Activated CD4-positive, alpha-beta T cell treated with anti-CD3 and anti-CD28 coated beads, Interleukin-2, amount 10 ng/mL, durations not matched to agents 7 days and 5 days (primary cell): ENCODE results near the gene BTBD9. TPM values are rescaled to one million over a fixed set of nuclear protein-coding genes. Genes with fewer than 3 reads are reported as not detected.

Experiments
- CTCF ChIA-PET: fragments of 350-600 bp; sonication (Branson Sonifier 250); formaldehyde crosslinking; loops from one replicate; lab custom pipeline; 2021; ENCODE audit warnings: antibody characterized with exemption; lab: Charles Lee
- POLR2A ChIA-PET: fragments of 350-600 bp; sonication (Branson Sonifier 250); formaldehyde crosslinking; loops from one replicate; lab custom pipeline; 2021; ENCODE audit warnings: antibody characterized with exemption; lab: Charles Lee
- DNase-seq: peaks from one replicate; pipeline ENCODE4 v3.0.0-alpha.2; 2020
- H3K27ac Mint-ChIP-seq: one replicate; pipeline ENCODE4 v1.8.0; 2021; ENCODE audit warnings: mild to moderate bottlenecking, moderate library complexity, mixed read lengths
- H3K27me3 Mint-ChIP-seq: one replicate; pipeline ENCODE4 v1.8.0; 2021; ENCODE audit warnings: mixed read lengths
- H3K36me3 Mint-ChIP-seq: one replicate; pipeline ENCODE4 v1.8.0; 2021; ENCODE audit warnings: low read depth, mixed read lengths
- H3K4me1 Mint-ChIP-seq: one replicate; pipeline ENCODE4 v1.8.0; 2021; ENCODE audit warnings: mixed read lengths
- H3K4me3 Mint-ChIP-seq: one replicate; pipeline ENCODE4 v1.8.0; 2021; ENCODE audit warnings: mild to moderate bottlenecking, moderate library complexity, mixed read lengths
- H3K9me3 Mint-ChIP-seq: one replicate; pipeline ENCODE4 v1.8.0; 2021; ENCODE audit warnings: mixed read lengths
- total RNA-seq, 2 experiments: library from RNA; stranded (reverse); gene quantifications; one replicate each; pipeline ENCODE4 v1.2.3, GENCODE V29; 2021

Gene BTBD9
- total RNA-seq, 2 experiments from 2014 or later = 12.0 to 12.6 TPM

- no peak overlapping the region for H3K27ac Mint-ChIP-seq
- no peak overlapping the region for H3K4me3 Mint-ChIP-seq
- no peaks in the 10 kb centered on the region for H3K4me1 Mint-ChIP-seq
- ChIA-PET POLR2A (no interaction called here), CTCF (no interaction called here)
- no peaks in the 10 kb centered on the region for H3K36me3 Mint-ChIP-seq
- DNase-seq = no peak
- no peaks in the 10 kb centered on the region for H3K9me3 Mint-ChIP-seq
- H3K27me3 Mint-ChIP-seq = no peaks in the 10 kb centered on the region
These were observed 132.6 kb downstream of the BTBD9 start for GRCh38 chr6:38507173-38507572.

- Mint-ChIP-seq H3K9me3 (no peaks in the 10 kb centered on the region), H3K36me3 (no peaks in the 10 kb centered on the region), H3K4me3 (no peak overlapping the region), H3K27ac (no peak overlapping the region), H3K4me1 (no peaks in the 10 kb centered on the region), H3K27me3 (no peaks in the 10 kb centered on the region)
- DNase-seq = no peak
- ChIA-PET CTCF (no interaction called here), POLR2A (no interaction called here)
These were observed 133.9 kb downstream of the BTBD9 start for GRCh38 chr6:38505826-38506225.

DNA sequence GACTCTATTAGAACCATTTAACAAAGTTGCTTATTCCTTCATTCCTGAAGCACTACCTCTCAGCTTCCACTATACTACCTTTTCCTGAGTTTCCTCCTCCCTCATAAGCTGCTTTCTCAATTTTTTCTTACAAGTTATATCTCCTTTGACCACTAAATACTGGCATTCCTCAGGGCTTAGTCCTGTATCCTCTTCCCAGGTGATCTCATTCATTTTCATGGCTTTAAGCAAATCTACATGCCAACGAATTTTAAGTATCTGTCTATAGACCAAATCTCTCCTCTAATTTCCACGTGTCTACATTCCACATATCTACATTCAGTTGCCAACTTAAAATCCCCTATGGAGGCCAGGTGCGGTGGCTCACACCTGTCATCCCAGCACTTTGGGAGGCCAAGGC, 134.7 kb downstream of the BTBD9 start:
- no peaks in the 10 kb centered on the region for H3K36me3 Mint-ChIP-seq
- no peak overlapping the region for H3K27ac Mint-ChIP-seq
- no peaks in the 10 kb centered on the region for H3K27me3 Mint-ChIP-seq
- ChIA-PET POLR2A (no interaction called here), CTCF (no interaction called here)
- H3K9me3 Mint-ChIP-seq = no peaks in the 10 kb centered on the region
- H3K4me1 Mint-ChIP-seq = no peaks in the 10 kb centered on the region
- DNase-seq = no peak
- no peak overlapping the region for H3K4me3 Mint-ChIP-seq

DNA sequence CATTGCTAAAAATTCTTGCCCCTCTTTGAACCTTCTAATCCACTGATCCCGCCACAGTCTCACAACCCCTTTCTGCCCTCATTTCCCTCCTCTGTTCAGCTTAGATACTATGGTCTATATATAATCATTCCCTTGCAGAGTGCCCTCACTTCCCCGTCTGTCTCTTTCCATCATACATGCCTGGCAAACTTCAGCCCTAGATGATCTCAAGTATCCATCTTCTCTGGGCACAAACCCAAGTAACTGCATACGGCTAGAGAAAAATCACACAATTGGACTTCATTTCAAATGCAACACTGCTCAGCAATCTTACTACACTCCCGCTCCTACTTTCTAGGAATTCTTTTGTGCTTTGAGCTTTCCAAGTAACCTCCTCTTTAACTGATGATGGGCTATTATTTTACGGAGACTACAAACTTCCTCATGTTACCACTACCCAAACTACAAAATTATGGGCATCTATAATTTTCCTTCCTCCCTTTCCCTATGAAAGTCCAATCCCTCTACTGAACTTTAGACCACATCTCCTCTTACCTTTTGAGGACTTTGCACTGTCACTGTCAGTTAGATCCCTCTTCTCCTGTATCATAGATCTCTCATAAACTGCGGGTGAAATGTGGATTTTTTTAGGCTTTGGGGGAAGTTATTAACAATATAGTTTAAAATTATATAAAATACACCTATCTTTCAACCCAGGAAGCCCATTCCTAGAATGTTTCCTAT, 135.6 kb downstream of the BTBD9 start:
- Mint-ChIP-seq H3K27ac (no peak overlapping the region), H3K36me3 (no peaks in the 10 kb centered on the region), H3K4me1 (no peaks in the 10 kb centered on the region), H3K9me3 (no peaks in the 10 kb centered on the region), H3K27me3 (no peaks in the 10 kb centered on the region), H3K4me3 (no peak overlapping the region)
- CTCF ChIA-PET = interaction anchor here (0.5 kb wide), 1 partner anchor 274 kb away, joined by 3 read pairs; no protein-coding TSS in a partner anchor
- DNase-seq = no peak
- POLR2A ChIA-PET = no interaction called here

DNA sequence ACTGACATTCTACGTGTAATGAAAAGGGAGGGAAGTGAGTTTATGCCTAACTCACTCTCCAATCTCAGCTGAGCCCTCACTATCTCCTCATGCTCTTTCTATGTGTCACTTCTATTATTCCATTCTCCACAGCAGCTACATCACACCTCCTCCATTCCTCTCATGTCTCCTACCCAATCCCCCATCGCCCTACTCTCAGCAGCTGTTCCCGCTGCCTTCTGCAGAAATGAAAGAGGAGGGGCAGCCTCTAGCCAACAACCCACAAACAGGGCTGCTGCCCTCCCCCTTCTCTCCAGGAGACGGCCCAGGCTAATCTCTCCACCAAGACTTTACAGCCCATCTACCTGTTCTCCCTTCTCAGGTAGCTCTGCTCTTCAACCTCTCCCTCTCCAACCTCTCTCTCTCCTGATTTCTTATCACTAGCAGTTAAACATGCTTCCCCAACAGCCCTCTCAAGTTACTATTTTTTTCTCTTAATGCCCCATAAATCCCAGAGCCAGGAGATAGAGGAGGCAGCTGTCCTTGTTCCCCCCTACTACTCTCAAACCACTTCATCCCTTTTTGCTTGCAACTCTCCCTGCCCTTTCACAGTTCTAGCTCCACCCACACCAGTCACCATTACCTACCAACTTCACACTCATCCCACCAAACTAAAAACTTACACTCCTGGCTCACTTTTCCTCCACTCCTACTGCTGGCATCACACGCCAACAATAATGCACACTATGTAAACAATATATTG, 136.5 kb downstream of the BTBD9 start:
- Mint-ChIP-seq H3K9me3 (no peaks in the 10 kb centered on the region), H3K4me3 (no peak overlapping the region), H3K4me1 (no peaks in the 10 kb centered on the region), H3K27ac (no peak overlapping the region), H3K36me3 (no peaks in the 10 kb centered on the region), H3K27me3 (no peaks in the 10 kb centered on the region)
- CTCF ChIA-PET = no interaction called here
- no peak for DNase-seq
- POLR2A ChIA-PET = no interaction called here

GRCh38 chr6:38502423-38502822, 137.3 kb downstream of the BTBD9 start:
- no peak for DNase-seq
- ChIA-PET POLR2A (no interaction called here), CTCF (no interaction called here)
- no peaks in the 10 kb centered on the region for H3K4me1 Mint-ChIP-seq
- H3K36me3 Mint-ChIP-seq = no peaks in the 10 kb centered on the region
- no peak overlapping the region for H3K4me3 Mint-ChIP-seq
- no peaks in the 10 kb centered on the region for H3K9me3 Mint-ChIP-seq
- H3K27ac Mint-ChIP-seq = no peak overlapping the region
- no peaks in the 10 kb centered on the region for H3K27me3 Mint-ChIP-seq

DNA sequence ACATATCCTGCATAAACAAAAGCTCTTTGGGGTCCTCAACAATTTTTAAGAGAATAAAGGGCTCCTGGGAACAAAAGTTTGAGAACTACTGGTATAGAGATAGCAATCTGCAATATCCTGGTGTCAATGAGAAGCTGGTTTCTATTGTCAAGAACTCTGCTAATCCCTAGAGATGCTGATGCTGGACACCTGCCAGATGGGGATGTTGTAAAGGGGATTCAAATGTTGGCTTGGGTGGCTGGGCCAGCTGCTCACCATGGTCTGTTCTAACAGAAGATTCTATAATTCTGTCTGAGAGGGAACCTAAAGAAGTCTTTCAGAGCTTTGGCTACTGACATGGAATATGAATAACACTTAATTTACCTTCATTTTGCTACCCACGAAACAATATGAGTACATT, 137.8 kb downstream of the BTBD9 start:
- no peaks in the 10 kb centered on the region for H3K27me3 Mint-ChIP-seq
- H3K36me3 Mint-ChIP-seq = no peaks in the 10 kb centered on the region
- H3K27ac Mint-ChIP-seq = no peak overlapping the region
- ChIA-PET CTCF (no interaction called here), POLR2A (no interaction called here)
- no peak for DNase-seq
- H3K9me3 Mint-ChIP-seq = no peaks in the 10 kb centered on the region
- no peak overlapping the region for H3K4me3 Mint-ChIP-seq
- H3K4me1 Mint-ChIP-seq = no peaks in the 10 kb centered on the region

GRCh38 chr6:38499529-38500096, 140.1 kb downstream of the BTBD9 start:
- Mint-ChIP-seq H3K4me3 (no peak overlapping the region), H3K4me1 (no peaks in the 10 kb centered on the region), H3K27me3 (no peaks in the 10 kb centered on the region), H3K27ac (no peak overlapping the region), H3K9me3 (no peaks in the 10 kb centered on the region), H3K36me3 (no peaks in the 10 kb centered on the region)
- POLR2A ChIA-PET = no interaction called here
- no peak for DNase-seq
- CTCF ChIA-PET = interaction anchor here (0.6 to 1.6 kb wide), 2 partner anchors 10 to 298 kb away, joined by 3 to 4 read pairs; no protein-coding TSS in a partner anchor

DNA sequence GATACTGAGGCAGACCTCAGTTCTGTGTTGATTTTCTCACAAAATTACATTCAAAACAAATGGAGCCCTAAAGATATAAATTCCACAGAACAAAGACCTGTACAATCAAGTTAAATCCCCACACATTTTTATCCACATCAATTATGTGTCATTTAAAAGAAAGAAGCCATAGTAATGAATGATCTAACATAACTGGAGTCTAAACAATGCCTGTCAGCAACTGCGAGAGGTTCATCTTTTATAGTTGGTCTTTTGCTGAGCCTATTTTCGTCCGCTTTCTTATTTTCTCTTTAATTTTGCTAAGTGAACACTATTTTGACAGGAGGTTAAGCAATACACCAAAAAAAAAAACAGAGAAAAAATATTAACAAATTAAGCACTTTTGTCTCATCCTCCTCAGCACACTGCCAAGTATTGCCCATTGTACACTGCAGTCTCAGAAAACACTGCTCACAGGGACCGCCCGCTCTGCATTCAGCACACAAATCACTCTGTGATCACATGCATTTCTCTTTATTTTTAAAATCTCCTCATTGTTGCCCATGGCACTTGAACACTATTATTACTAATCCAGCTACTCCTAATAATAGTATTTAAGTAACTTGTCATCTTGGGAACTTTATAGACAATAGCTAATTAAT, 140.8 kb downstream of the BTBD9 start:
- no peak overlapping the region for H3K27ac Mint-ChIP-seq
- CTCF ChIA-PET = interaction anchor here (0.6 to 1.6 kb wide), 2 partner anchors 10 to 524 kb away, joined by 3 to 4 read pairs; no protein-coding TSS in a partner anchor
- POLR2A ChIA-PET = no interaction called here
- DNase-seq = no peak
- H3K4me3 Mint-ChIP-seq = no peak overlapping the region
- H3K4me1 Mint-ChIP-seq = peaks cover 4% of the 10 kb centered on the region
- H3K9me3 Mint-ChIP-seq = no peaks in the 10 kb centered on the region
- H3K36me3 Mint-ChIP-seq = no peaks in the 10 kb centered on the region
- H3K27me3 Mint-ChIP-seq = no peaks in the 10 kb centered on the region

GRCh38 chr6:38498085-38498484, 141.6 kb downstream of the BTBD9 start:
- Mint-ChIP-seq H3K4me1 (peaks cover 4% of the 10 kb centered on the region), H3K27ac (no peak overlapping the region), H3K4me3 (no peak overlapping the region), H3K9me3 (no peaks in the 10 kb centered on the region), H3K36me3 (no peaks in the 10 kb centered on the region), H3K27me3 (no peaks in the 10 kb centered on the region)
- ChIA-PET CTCF (interaction anchor here (0.6 kb wide), 1 partner anchor 733 kb away, joined by 5 read pairs; no protein-coding TSS in a partner anchor), POLR2A (interaction anchor here (0.6 kb wide), 1 partner anchor 484 kb away, joined by 4 read pairs; no protein-coding TSS in a partner anchor)
- no peak for DNase-seq

DNA sequence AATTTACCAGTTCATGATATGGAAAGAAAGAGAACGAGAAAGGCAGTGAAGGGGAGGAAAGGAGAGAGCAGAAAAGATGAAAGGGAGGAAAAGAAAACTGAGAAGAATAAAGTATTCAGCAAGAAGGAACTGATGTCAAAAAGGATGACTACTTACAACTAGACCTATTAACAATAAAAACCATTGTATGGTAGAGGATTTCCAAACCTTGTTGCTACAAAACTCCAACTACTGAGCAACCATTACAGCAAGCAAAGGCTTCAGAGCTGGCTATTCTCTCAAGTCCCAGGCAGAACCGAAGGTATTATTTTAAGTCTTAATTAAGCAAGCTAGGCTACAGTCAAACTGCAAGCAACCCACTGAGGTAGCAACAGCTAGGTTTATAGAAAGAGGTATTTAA, 142.2 kb downstream of the BTBD9 start:
- peaks cover 4% of the 10 kb centered on the region for H3K4me1 Mint-ChIP-seq
- no peaks in the 10 kb centered on the region for H3K36me3 Mint-ChIP-seq
- no peaks in the 10 kb centered on the region for H3K27me3 Mint-ChIP-seq
- no peak overlapping the region for H3K27ac Mint-ChIP-seq
- no peaks in the 10 kb centered on the region for H3K9me3 Mint-ChIP-seq
- H3K4me3 Mint-ChIP-seq = no peak overlapping the region
- DNase-seq = no peak
- ChIA-PET CTCF (no interaction called here), POLR2A (interaction anchor here (0.6 kb wide), 1 partner anchor 483 kb away, joined by 4 read pairs; no protein-coding TSS in a partner anchor)

DNA sequence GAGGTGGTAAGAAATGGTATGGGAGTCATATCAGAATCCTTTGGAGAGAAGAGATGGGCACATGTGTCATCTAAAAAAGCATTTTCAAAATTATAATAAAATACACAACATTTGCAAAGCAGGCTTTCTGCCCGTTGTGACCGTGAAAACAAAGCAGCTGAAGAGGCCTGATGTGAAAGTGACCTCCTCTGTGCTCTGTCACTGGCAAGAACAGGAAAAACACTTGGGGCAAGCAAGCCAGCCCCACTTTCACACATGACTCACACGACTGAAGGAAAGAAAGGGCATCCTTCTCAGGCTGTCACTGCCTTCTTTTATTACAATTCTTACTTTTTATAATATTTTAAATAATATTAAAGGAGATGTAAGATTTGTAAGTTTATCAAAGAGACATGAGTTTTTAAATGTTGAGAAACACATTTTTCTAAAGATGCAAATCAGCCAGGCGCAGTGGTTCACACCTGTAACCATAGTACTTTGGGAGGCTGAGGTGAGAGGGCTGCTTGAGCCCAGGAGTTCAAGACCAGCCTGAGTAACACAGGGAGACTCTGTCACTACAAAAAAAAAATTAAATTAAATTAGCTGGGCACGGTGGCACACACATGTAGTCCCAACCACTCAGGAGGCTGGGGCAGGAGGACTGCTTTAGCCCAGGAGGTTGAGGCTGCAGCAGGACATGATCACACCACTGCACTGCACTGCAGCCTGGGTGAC, 143.7 kb downstream of the BTBD9 start:
- Mint-ChIP-seq H3K9me3 (no peaks in the 10 kb centered on the region), H3K27me3 (no peaks in the 10 kb centered on the region), H3K4me3 (no peak overlapping the region), H3K4me1 (peaks cover 4% of the 10 kb centered on the region), H3K27ac (no peak overlapping the region), H3K36me3 (no peaks in the 10 kb centered on the region)
- POLR2A ChIA-PET = no interaction called here
- no peak for DNase-seq
- CTCF ChIA-PET = no interaction called here
